PC-9 (cell line): ENCODE measurements around the gene SYPL1. TPM values are rescaled to one million over a fixed set of nuclear protein-coding genes. Genes with fewer than 3 reads are reported as not detected.

Experiments used
- BruUV-seq: library from RNA; stranded (reverse); fragments of 400-500 nt; replicated peaks from 2 replicates; lab custom pipeline; 2021; lab: Mats Ljungman, UMichigan
- CTCF ChIA-PET: fragments of 300-600 bp; sonication (Branson Sonifier 250); formaldehyde crosslinking; loops from one replicate; lab custom pipeline; 2022; ENCODE audit warnings: antibody characterized with exemption; lab: Charles Lee
- POLR2A ChIA-PET: fragments of 300-600 bp; sonication (Branson Sonifier 250); formaldehyde crosslinking; loops from one replicate; lab custom pipeline; 2022; ENCODE audit warnings: antibody characterized with exemption; ENCODE audit not compliant: unreplicated experiment; lab: Charles Lee
- DNase-seq, 2 experiments: peaks; one replicate each; pipeline versions ENCODE4 v3.0.0 to v3.0.0-alpha.2; 2015 to 2022; ENCODE audit warnings: mixed read lengths in 1 of 2
- H2AFZ ChIP-seq: fragments of 200-600 bp; sonication (generic); 2 replicates; pipeline ENCODE4 v1.8.1; 2017; ENCODE audit warnings: antibody characterized with exemption
- H3F3A ChIP-seq: fragments of 200-600 bp; sonication (generic); 2 replicates; pipeline ENCODE4 v1.8.1; 2017; ENCODE audit warnings: antibody characterized with exemption, mild to moderate bottlenecking, low read depth; ENCODE audit not compliant: insufficient read depth
- H3K27ac ChIP-seq: fragments of 200-600 bp; sonication (generic); 2 replicates; pipeline ENCODE4 v1.6.1; 2016; ENCODE audit warnings: mixed run types
- H3K27me3 ChIP-seq: fragments of 200-600 bp; sonication (generic); 2 replicates; pipeline ENCODE4 v1.6.1; 2016; ENCODE audit warnings: low read depth, mixed run types; ENCODE audit not compliant: insufficient read depth
- H3K36me3 ChIP-seq: fragments of 200-600 bp; sonication (generic); 2 replicates; pipeline ENCODE4 v1.6.1; 2016; ENCODE audit warnings: low read depth, mixed run types
- H3K4me1 ChIP-seq: fragments of 200-600 bp; sonication (generic); replicated peaks from 2 replicates; pipeline ENCODE4 v1.6.1; 2016; ENCODE audit warnings: mixed run types; ENCODE audit not compliant: insufficient read depth
- H3K4me2 ChIP-seq: fragments of 200-600 bp; sonication (generic); 2 replicates; pipeline ENCODE4 v1.6.1; 2017; ENCODE audit warnings: mixed run types
- H3K4me3 ChIP-seq: fragments of 200-600 bp; sonication (generic); 2 replicates; pipeline ENCODE4 v1.6.1; 2016; ENCODE audit warnings: mixed run types
- H3K79me2 ChIP-seq: fragments of 200-600 bp; sonication (generic); 2 replicates; pipeline ENCODE4 v1.6.1; 2017; ENCODE audit warnings: low read depth, mixed run types
- H3K9me2 ChIP-seq: fragments of 200-600 bp; sonication (generic); 2 replicates; pipeline ENCODE4 v1.8.1; 2017; ENCODE audit warnings: mild to moderate bottlenecking; ENCODE audit not compliant: insufficient read depth
- H3K9me3 ChIP-seq: fragments of 200-600 bp; sonication (generic); 2 replicates; pipeline ENCODE4 v1.8.1; 2016; ENCODE audit warnings: low read depth; ENCODE audit not compliant: insufficient read depth
- H4K20me1 ChIP-seq: fragments of 200-600 bp; sonication (generic); 2 replicates; pipeline ENCODE4 v1.8.1; 2017; ENCODE audit not compliant: insufficient read depth
- EZH2 ChIP-seq: fragments of 200-600 bp; sonication (generic); IDR thresholded peaks from 2 replicates; pipeline ENCODE4 v1.8.0; 2017; ENCODE audit warnings: antibody characterized with exemption, low read depth
- intact Hi-C: fragments of 100-400 bp; cut with micrococcal nuclease; formaldehyde crosslinking; loops from one replicate; pipeline ENCODE4 v1.10.0; 2022; ENCODE audit not compliant: unreplicated experiment
- total RNA-seq: library from RNA; stranded (reverse); gene quantifications from 2 replicates; pipeline ENCODE4 v1.2.3, GENCODE V29; 2021
- TF ChIP-seq, protein P1 (sequence below): fragments of 200-600 bp; sonication (generic); conservative IDR thresholded peaks from 2 replicates; pipeline ENCODE4 v1.6.1; 2017; ENCODE audit warnings: mixed run types, antibody characterized with exemption, mild to moderate bottlenecking, moderate library complexity

Gene SYPL1
- total RNA-seq, 1 experiment from 2014 or later = 102 TPM

DNA sequence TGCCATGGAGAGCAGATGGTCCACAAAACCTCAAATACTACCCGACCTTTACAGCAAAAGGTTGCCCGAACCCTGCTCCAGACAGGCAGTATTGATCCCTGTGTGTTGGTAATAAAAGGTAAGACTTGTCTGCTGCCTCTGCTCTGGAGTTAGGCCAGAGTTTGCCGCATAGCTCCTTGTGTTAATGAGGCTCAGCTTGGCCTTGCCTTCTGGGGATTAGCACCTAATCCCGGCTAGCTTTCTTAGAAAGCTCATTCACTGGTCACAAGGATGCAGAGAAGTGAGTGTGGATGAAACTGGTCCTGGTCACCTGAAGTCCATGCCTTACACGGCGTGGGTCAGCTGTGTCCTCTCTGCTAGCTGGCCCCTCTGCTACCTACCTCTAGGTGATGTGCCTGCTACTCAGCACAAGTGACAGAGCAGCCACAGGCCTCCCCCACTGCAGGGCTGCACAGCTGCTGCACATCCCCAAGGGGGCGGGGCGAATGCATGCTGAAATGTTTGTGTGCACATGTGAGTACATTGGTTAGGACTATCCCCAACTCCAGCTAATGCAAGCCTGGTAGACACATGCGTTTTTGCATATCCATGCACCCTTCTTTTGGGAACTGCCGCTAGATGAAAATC is 31.7 kb upstream of the SYPL1 start:
- POLR2A ChIA-PET = no interaction called here
- no peaks in the 10 kb centered on the region for H3K9me3 ChIP-seq
- H3K27me3 ChIP-seq = no peaks in the 10 kb centered on the region
- no peak for DNase-seq
- no peaks in the 10 kb centered on the region for H3F3A ChIP-seq
- no peak overlapping the region for H3K27ac ChIP-seq
- intact Hi-C loops = no loop called here
- no TSS peak for BruUV-seq
- TF ChIP-seq, protein P1, sequence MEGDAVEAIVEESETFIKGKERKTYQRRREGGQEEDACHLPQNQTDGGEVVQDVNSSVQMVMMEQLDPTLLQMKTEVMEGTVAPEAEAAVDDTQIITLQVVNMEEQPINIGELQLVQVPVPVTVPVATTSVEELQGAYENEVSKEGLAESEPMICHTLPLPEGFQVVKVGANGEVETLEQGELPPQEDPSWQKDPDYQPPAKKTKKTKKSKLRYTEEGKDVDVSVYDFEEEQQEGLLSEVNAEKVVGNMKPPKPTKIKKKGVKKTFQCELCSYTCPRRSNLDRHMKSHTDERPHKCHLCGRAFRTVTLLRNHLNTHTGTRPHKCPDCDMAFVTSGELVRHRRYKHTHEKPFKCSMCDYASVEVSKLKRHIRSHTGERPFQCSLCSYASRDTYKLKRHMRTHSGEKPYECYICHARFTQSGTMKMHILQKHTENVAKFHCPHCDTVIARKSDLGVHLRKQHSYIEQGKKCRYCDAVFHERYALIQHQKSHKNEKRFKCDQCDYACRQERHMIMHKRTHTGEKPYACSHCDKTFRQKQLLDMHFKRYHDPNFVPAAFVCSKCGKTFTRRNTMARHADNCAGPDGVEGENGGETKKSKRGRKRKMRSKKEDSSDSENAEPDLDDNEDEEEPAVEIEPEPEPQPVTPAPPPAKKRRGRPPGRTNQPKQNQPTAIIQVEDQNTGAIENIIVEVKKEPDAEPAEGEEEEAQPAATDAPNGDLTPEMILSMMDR = no peak
- no peak for TF ChIP-seq EZH2
- no peak overlapping the region for H3K4me2 ChIP-seq
- no peaks in the 10 kb centered on the region for H3K79me2 ChIP-seq
- H3K9me2 ChIP-seq = no peaks in the 10 kb centered on the region
- no peaks in the 10 kb centered on the region for H3K36me3 ChIP-seq
- H3K4me1 ChIP-seq = no peaks in the 10 kb centered on the region
- no peak overlapping the region for H3K4me3 ChIP-seq
- CTCF ChIA-PET = no interaction called here
- no peak overlapping the region for H2AFZ ChIP-seq
- no peaks in the 10 kb centered on the region for H4K20me1 ChIP-seq

DNA sequence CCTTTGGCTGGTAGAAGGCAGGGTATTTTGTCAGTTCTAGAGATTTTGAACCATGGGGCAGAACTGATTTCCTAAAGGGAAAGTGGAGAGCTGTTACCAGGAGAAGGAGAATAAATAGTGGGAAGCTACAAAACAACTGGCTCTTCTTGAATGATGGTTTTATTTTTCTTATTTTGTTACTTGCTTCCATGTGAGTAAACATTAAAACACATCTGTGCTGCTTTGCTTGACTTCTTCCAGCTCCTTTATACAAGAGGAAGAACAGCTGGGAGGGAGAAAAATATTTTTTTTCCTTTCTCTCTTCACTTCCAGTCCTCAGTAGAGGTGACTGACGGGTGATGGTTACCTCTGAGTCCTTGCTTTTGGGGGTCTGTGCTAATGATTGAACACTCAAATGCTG is 30.0 kb upstream of the SYPL1 start:
- Histone ChIP-seq H3K9me2 (no peaks in the 10 kb centered on the region), H3K27ac (no peak overlapping the region), H3K9me3 (no peaks in the 10 kb centered on the region), H3K79me2 (no peaks in the 10 kb centered on the region), H3K4me3 (no peak overlapping the region), H3K4me1 (no peaks in the 10 kb centered on the region), H3K27me3 (no peaks in the 10 kb centered on the region), H3K36me3 (no peaks in the 10 kb centered on the region), H4K20me1 (no peaks in the 10 kb centered on the region), H3F3A (no peaks in the 10 kb centered on the region), H3K4me2 (no peak overlapping the region), H2AFZ (no peak overlapping the region)
- intact Hi-C loops = no loop called here
- CTCF ChIA-PET = no interaction called here
- POLR2A ChIA-PET = no interaction called here
- DNase-seq = no peak
- TF ChIP-seq EZH2 = no peak
- TF ChIP-seq, protein P1 = no peak
- BruUV-seq = no TSS peak

DNA sequence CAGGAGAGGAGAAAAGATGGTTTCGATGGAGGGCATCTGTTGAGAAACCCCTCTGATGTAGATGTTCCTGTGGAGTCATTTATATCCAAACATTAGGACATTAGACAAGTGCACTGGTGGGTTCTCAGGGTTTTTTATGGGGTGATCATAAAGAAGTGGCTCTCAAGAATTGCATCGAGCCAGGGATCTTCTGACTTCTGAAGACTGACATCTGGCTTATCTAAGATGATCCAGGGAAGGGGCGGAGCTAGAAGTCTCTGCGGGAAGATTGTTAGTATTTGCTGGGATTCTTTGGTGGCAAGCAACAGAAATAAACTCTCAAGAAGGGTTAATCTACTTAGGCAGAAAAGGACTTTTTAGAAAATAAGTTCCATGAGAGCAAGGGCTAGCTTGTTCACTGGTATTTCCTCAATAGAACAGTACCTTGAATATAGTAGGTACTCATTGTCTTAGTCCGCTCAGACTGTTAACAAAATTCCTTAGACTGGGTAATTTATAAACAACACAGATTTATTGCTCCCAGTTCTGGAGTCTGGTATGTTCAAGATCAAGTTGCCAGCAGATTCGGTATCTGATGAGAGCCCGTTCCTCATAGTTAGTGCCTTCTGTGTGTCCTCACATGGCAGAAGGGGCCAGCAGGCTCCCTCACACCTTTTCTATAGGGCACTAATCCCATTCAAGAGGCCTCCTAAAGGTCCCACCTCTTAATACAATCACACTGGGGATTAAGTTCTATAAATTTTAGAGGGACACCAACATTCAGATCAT is 28.5 kb upstream of the SYPL1 start:
- Histone ChIP-seq H3K9me2 (no peaks in the 10 kb centered on the region), H3K27ac (no peak overlapping the region), H3F3A (no peaks in the 10 kb centered on the region), H3K4me3 (no peak overlapping the region), H3K79me2 (no peaks in the 10 kb centered on the region), H3K9me3 (no peaks in the 10 kb centered on the region), H3K4me1 (no peaks in the 10 kb centered on the region), H3K27me3 (no peaks in the 10 kb centered on the region), H4K20me1 (no peaks in the 10 kb centered on the region), H3K4me2 (no peak overlapping the region), H3K36me3 (no peaks in the 10 kb centered on the region), H2AFZ (no peak overlapping the region)
- DNase-seq = no peak
- intact Hi-C loops = no loop called here
- TF ChIP-seq EZH2 = no peak
- TF ChIP-seq, protein P1 = no peak
- ChIA-PET POLR2A (no interaction called here), CTCF (no interaction called here)
- no TSS peak for BruUV-seq
